Naive thymus-derived CD8-positive, alpha-beta T cell (primary cell): Measurements from ENCODE around the gene OGN. TPM values are rescaled to one million over a fixed set of nuclear protein-coding genes. Genes with fewer than 3 reads are reported as not detected.

Experiments used
- ATAC-seq, 2 donors: fragments of 150-1000 bp; cut with Tn5 transposase in 1 of 2; sonication (Bioruptor Pico), chemical (Tn5 transposase) in 1 of 2; 1 replicate in 1 of 2; 2 replicates in 1 of 2; pipeline ENCODE4 v1.10.0; 2021; ENCODE audit warnings: mild to moderate bottlenecking in 2 of 2, moderate library complexity in 2 of 2
- POLR2A ChIA-PET: fragments of 350-600 bp; sonication (Branson Sonifier 250); formaldehyde crosslinking; loops from one replicate; lab custom pipeline; 2021; ENCODE audit warnings: antibody characterized with exemption; lab: Charles Lee
- DNase-seq, 10 donors: peaks; one replicate each; pipeline versions ENCODE4 v3.0.0 to v3.0.0-alpha.2; 2020 to 2022
- H3K27ac Mint-ChIP-seq, 10 donors: one replicate each; pipeline ENCODE4 v1.8.0; 2020 to 2022; ENCODE audit warnings: mild to moderate bottlenecking in 10 of 10, mixed read lengths in 10 of 10, moderate library complexity in 4 of 10, inconsistent platforms in 1 of 10
- H3K27me3 Mint-ChIP-seq, 5 donors: one replicate each; pipeline ENCODE4 v1.8.0; 2021 to 2022; ENCODE audit warnings: mixed read lengths in 5 of 5
- H3K36me3 Mint-ChIP-seq, 3 donors: one replicate each; pipeline ENCODE4 v1.8.0; 2020 to 2022; ENCODE audit warnings: mixed read lengths in 3 of 3, mild to moderate bottlenecking in 2 of 3, inconsistent platforms in 1 of 3
- H3K4me1 Mint-ChIP-seq, 4 donors: one replicate each; pipeline ENCODE4 v1.8.0; 2021 to 2022; ENCODE audit warnings: mixed read lengths in 4 of 4
- H3K4me3 Mint-ChIP-seq, 10 donors: one replicate each; pipeline ENCODE4 v1.8.0; 2020 to 2022; ENCODE audit warnings: mild to moderate bottlenecking in 10 of 10, mixed read lengths in 10 of 10, moderate library complexity in 6 of 10, inconsistent platforms in 1 of 10
- H3K9me3 Mint-ChIP-seq, 9 donors: one replicate each; pipeline ENCODE4 v1.8.0; 2020 to 2022; ENCODE audit warnings: mixed read lengths in 9 of 9, mild to moderate bottlenecking in 3 of 9, inconsistent platforms in 1 of 9, moderate library complexity in 1 of 9
- polyA plus RNA-seq, 3 donors: library from polyadenylated mRNA; unstranded; fragments of 300-500 nt; fragmentation: Illumina TruSeq; gene quantifications; one replicate each; pipeline ENCODE4 v1.2.3, GENCODE V29; 2021
- total RNA-seq, 8 experiments: library from RNA in 2 of 8; stranded (reverse) in 2 of 8; gene quantifications; one replicate each; pipeline ENCODE4 v1.2.3 and lab custom pipeline; 2021 to 2026

The OGN gene
- total RNA-seq, result not detected
- polyA plus RNA-seq, result under 1 TPM in 2 of 3 donors, not detected in 1; 0.08 to 0.11 TPM
- total RNA-seq (lab: John Stamatoyannopoulos, UW), result 0 to 0.17 (median 0) reads per million in 6 experiments

GRCh38 chr9:92404042-92404836, at the start of gene OGN:
Gene OGN, minus strand, starts transcription at chr9:92404578. Its CDS starts 1,171 bp downstream, at chr9:92403407.
- ATAC-seq (no peak), DNase-seq (peak in 1 of 10 donors; percentile 5)
- Mint-ChIP-seq H3K27me3 (no peaks in the 10 kb centered on the region), H3K27ac (peak within 1 kb of the TSS in 2 of 10 donors; percentile 13 to 66), H3K4me3 (peak within 1 kb of the TSS in 1 of 10 donors; percentile 16), H3K9me3 (no peaks in the 10 kb centered on the region), H3K4me1 (peaks cover 11 to 29% (median 27%) of the 10 kb centered on the region in 4 donors), H3K36me3 (no peaks in the 10 kb centered on the region)
- POLR2A ChIA-PET, result no interaction called here

- peaks cover 0 to 6% (median 0%) of the 10 kb centered on the region in 9 donors for H3K9me3 Mint-ChIP-seq
- peaks cover 0 to 2% (median 0%) of the 10 kb centered on the region in 4 donors for H3K4me1 Mint-ChIP-seq
- no peak for ATAC-seq
- POLR2A ChIA-PET, result no interaction called here
- DNase-seq, result no peak
- H3K4me3 Mint-ChIP-seq, result no peak overlapping the region
- peaks cover 0 to 3% (median 0%) of the 10 kb centered on the region in 5 donors for H3K27me3 Mint-ChIP-seq
- H3K27ac Mint-ChIP-seq, result no peak overlapping the region
- H3K36me3 Mint-ChIP-seq, result peaks cover 0 to 1% (median 0%) of the 10 kb centered on the region in 3 donors
Observed at GRCh38 chr9:92446536-92446935, 42.2 kb upstream of the OGN start.

- H3K9me3 Mint-ChIP-seq, result peaks cover 0 to 5% (median 0%) of the 10 kb centered on the region in 9 donors
- peaks cover 0 to 3% (median 0%) of the 10 kb centered on the region in 5 donors for H3K27me3 Mint-ChIP-seq
- ATAC-seq (no peak), DNase-seq (no peak)
- H3K4me3 Mint-ChIP-seq, result no peak overlapping the region
- no peak overlapping the region for H3K27ac Mint-ChIP-seq
- peaks cover 0 to 3% (median 1%) of the 10 kb centered on the region in 4 donors for H3K4me1 Mint-ChIP-seq
- POLR2A ChIA-PET, result no interaction called here
- H3K36me3 Mint-ChIP-seq, result peaks cover 0 to 1% (median 0%) of the 10 kb centered on the region in 3 donors
Observed at GRCh38 chr9:92444841-92445240, 40.5 kb upstream of the OGN start.

GRCh38 chr9:92440751-92441046, 36.3 kb upstream of the OGN start:
- Mint-ChIP-seq H3K4me1 (peaks cover 0 to 3% (median 1%) of the 10 kb centered on the region in 4 donors), H3K27ac (peak overlapping the region in 1 of 10 donors; percentile 73), H3K36me3 (no peaks in the 10 kb centered on the region), H3K4me3 (peak overlapping the region in 2 of 10 donors; percentile 48 to 56), H3K9me3 (no peaks in the 10 kb centered on the region), H3K27me3 (peaks cover 0 to 3% (median 0%) of the 10 kb centered on the region in 5 donors)
- peak in 1 of 10 donors; percentile 7 for DNase-seq
- POLR2A ChIA-PET, result no interaction called here
- ATAC-seq, result no peak

- DNase-seq (no peak), ATAC-seq (no peak)
- H3K27me3 Mint-ChIP-seq, result peaks cover 0 to under 1% (median 0%) of the 10 kb centered on the region in 5 donors
- H3K9me3 Mint-ChIP-seq, result no peaks in the 10 kb centered on the region
- H3K4me1 Mint-ChIP-seq, result peaks cover 0 to 3% (median under 1%) of the 10 kb centered on the region in 4 donors
- H3K36me3 Mint-ChIP-seq, result no peaks in the 10 kb centered on the region
- peak overlapping the region in 2 of 10 donors; percentile 48 to 56 for H3K4me3 Mint-ChIP-seq
- H3K27ac Mint-ChIP-seq, result peak overlapping the region in 1 of 10 donors; percentile 73
- POLR2A ChIA-PET, result no interaction called here
Observed at GRCh38 chr9:92439921-92440750, 35.8 kb upstream of the OGN start.

- no peak overlapping the region for H3K27ac Mint-ChIP-seq
- POLR2A ChIA-PET, result no interaction called here
Observed at GRCh38 chr9:92438900-92439526, 34.6 kb upstream of the OGN start.

GRCh38 chr9:92435263-92435662, 30.9 kb upstream of the OGN start:
- Mint-ChIP-seq H3K27ac (no peak overlapping the region), H3K27me3 (no peaks in the 10 kb centered on the region), H3K4me1 (no peaks in the 10 kb centered on the region), H3K9me3 (no peaks in the 10 kb centered on the region), H3K36me3 (peaks cover 0 to 2% (median 0%) of the 10 kb centered on the region in 3 donors), H3K4me3 (no peak overlapping the region)
- ATAC-seq (no peak), DNase-seq (no peak)
- POLR2A ChIA-PET, result no interaction called here

More at GRCh38 chr9:92438900-92439526, 34.6 kb upstream of the OGN start:
- no peak overlapping the region for H3K4me3 Mint-ChIP-seq
- H3K36me3 Mint-ChIP-seq, result no peaks in the 10 kb centered on the region
- peaks cover 0 to 3% (median 0%) of the 10 kb centered on the region in 4 donors for H3K4me1 Mint-ChIP-seq
- no peak for ATAC-seq
- no peaks in the 10 kb centered on the region for H3K9me3 Mint-ChIP-seq
- H3K27me3 Mint-ChIP-seq, result no peaks in the 10 kb centered on the region
- peak in 2 of 10 donors; percentile 4 to 14 for DNase-seq

- Mint-ChIP-seq H3K27ac (no peak overlapping the region), H3K9me3 (no peaks in the 10 kb centered on the region), H3K36me3 (peaks cover 0 to 2% (median 0%) of the 10 kb centered on the region in 3 donors), H3K4me3 (no peak overlapping the region), H3K4me1 (no peaks in the 10 kb centered on the region), H3K27me3 (no peaks in the 10 kb centered on the region)
- DNase-seq, result no peak
- POLR2A ChIA-PET, result no interaction called here
- no peak for ATAC-seq
Observed at GRCh38 chr9:92432972-92433548, 28.7 kb upstream of the OGN start.

GRCh38 chr9:92432350-92432749, 28.0 kb upstream of the OGN start:
- H3K9me3 Mint-ChIP-seq, result no peaks in the 10 kb centered on the region
- no peaks in the 10 kb centered on the region for H3K4me1 Mint-ChIP-seq
- DNase-seq (no peak), ATAC-seq (no peak)
- POLR2A ChIA-PET, result no interaction called here
- no peaks in the 10 kb centered on the region for H3K27me3 Mint-ChIP-seq
- H3K27ac Mint-ChIP-seq, result no peak overlapping the region
- no peak overlapping the region for H3K4me3 Mint-ChIP-seq
- H3K36me3 Mint-ChIP-seq, result peaks cover 0 to 2% (median 0%) of the 10 kb centered on the region in 3 donors

- no peak for ATAC-seq
- Mint-ChIP-seq H3K9me3 (no peaks in the 10 kb centered on the region), H3K4me3 (no peak overlapping the region), H3K36me3 (peaks cover 0 to 2% (median 0%) of the 10 kb centered on the region in 3 donors), H3K4me1 (no peaks in the 10 kb centered on the region), H3K27ac (no peak overlapping the region), H3K27me3 (no peaks in the 10 kb centered on the region)
- DNase-seq, result no peak
- POLR2A ChIA-PET, result no interaction called here
Observed at GRCh38 chr9:92429836-92430235, 25.5 kb upstream of the OGN start.

GRCh38 chr9:92426501-92427145, 22.2 kb upstream of the OGN start:
- POLR2A ChIA-PET, result no interaction called here
- DNase-seq (no peak), ATAC-seq (no peak)
- no peak overlapping the region for H3K27ac Mint-ChIP-seq
- H3K27me3 Mint-ChIP-seq, result no peaks in the 10 kb centered on the region
- no peak overlapping the region for H3K4me3 Mint-ChIP-seq
- peaks cover 0 to 2% (median under 1%) of the 10 kb centered on the region in 3 donors for H3K36me3 Mint-ChIP-seq
- no peaks in the 10 kb centered on the region for H3K9me3 Mint-ChIP-seq
- H3K4me1 Mint-ChIP-seq, result no peaks in the 10 kb centered on the region

GRCh38 chr9:92425474-92425873, 21.1 kb upstream of the OGN start:
- no peaks in the 10 kb centered on the region for H3K9me3 Mint-ChIP-seq
- H3K36me3 Mint-ChIP-seq, result peaks cover 0 to 4% (median 2%) of the 10 kb centered on the region in 3 donors
- DNase-seq (no peak), ATAC-seq (no peak)
- POLR2A ChIA-PET, result no interaction called here
- no peaks in the 10 kb centered on the region for H3K4me1 Mint-ChIP-seq
- peaks cover 0 to 2% (median 0%) of the 10 kb centered on the region in 5 donors for H3K27me3 Mint-ChIP-seq
- H3K4me3 Mint-ChIP-seq, result no peak overlapping the region
- H3K27ac Mint-ChIP-seq, result no peak overlapping the region
